ENCODE data around the gene DSP.

- TF ChIP-seq CTCF (IDR thresholded peaks at IDR 0.05) (no peak), EZH2 (IDR thresholded peaks at IDR 0.05) (no peak), EZH2phosphoT487 (IDR thresholded peaks at IDR 0.05) (no peak)
Observed at GRCh38 chr6:7569082-7569481, 27.6 kb downstream of the DSP start.

All from neural progenitor cell (in vitro differentiated cells).